Smooth muscle cell (in vitro differentiated cells): ENCODE data around the gene GMCL2. TPM values are rescaled to one million over a fixed set of nuclear protein-coding genes. Genes with fewer than 3 reads are reported as not detected.

Experiments
- DNase-seq: peaks from one replicate; lab custom pipeline; 2025; ENCODE audit not compliant: unreplicated experiment; lab: John Stamatoyannopoulos, UW
- H2AFZ ChIP-seq: fragments of 200-600 bp; sonication (generic); 2 replicates; pipeline ENCODE4 v1.6.0; 2016; ENCODE audit warnings: antibody characterized with exemption, low read depth, mild to moderate bottlenecking
- H3F3A ChIP-seq: fragments of 200-600 bp; sonication (generic); 2 replicates; pipeline ENCODE4 v1.6.0; 2017; ENCODE audit warnings: antibody characterized with exemption, low read depth
- H3K27ac ChIP-seq: fragments of 200-600 bp; sonication (generic); 2 replicates; pipeline ENCODE4 v1.5.1; 2016; ENCODE audit warnings: low read depth, mild to moderate bottlenecking
- H3K27me3 ChIP-seq: fragments of 200-600 bp; sonication (generic); 2 replicates; pipeline ENCODE4 v1.6.1; 2016; ENCODE audit warnings: low read depth, mild to moderate bottlenecking
- H3K36me3 ChIP-seq: fragments of 200-600 bp; sonication (generic); 2 replicates; pipeline ENCODE4 v1.5.1; 2016; ENCODE audit warnings: low read depth
- H3K4me1 ChIP-seq: fragments of 200-600 bp; sonication (generic); 2 replicates; pipeline ENCODE4 v1.5.1; 2016; ENCODE audit warnings: low read depth
- H3K4me2 ChIP-seq: fragments of 200-600 bp; sonication (generic); 2 replicates; pipeline ENCODE4 v1.6.0; 2016; ENCODE audit warnings: mild to moderate bottlenecking
- H3K4me3 ChIP-seq: fragments of 200-600 bp; sonication (generic); 2 replicates; pipeline ENCODE4 v1.5.1; 2016; ENCODE audit warnings: mild to moderate bottlenecking
- H3K79me2 ChIP-seq: fragments of 200-600 bp; sonication (generic); 2 replicates; pipeline ENCODE4 v1.6.0; 2016; ENCODE audit warnings: low read depth, mild to moderate bottlenecking
- H3K9ac ChIP-seq: fragments of 200-600 bp; sonication (generic); 2 replicates; pipeline ENCODE4 v1.6.0; 2016; ENCODE audit warnings: low read depth
- H3K9me3 ChIP-seq: fragments of 200-600 bp; sonication (generic); replicated peaks from 2 replicates; pipeline ENCODE4 v1.5.1; 2016; ENCODE audit warnings: low read depth
- H4K20me1 ChIP-seq: fragments of 200-600 bp; sonication (generic); 2 replicates; pipeline ENCODE4 v1.6.0; 2016; ENCODE audit warnings: low read depth
- CTCF ChIP-seq: fragments of 200-600 bp; sonication (generic); IDR thresholded peaks from 2 replicates; pipeline ENCODE4 v1.5.1; 2017; ENCODE audit warnings: borderline replicate concordance, mild to moderate bottlenecking, antibody characterized with exemption; ENCODE audit not compliant: insufficient read depth, poor library complexity, severe bottlenecking
- WGBS: methylation state at CpG from one replicate; pipeline ENCODE4 v1.1.7; 2016; ENCODE audit warnings: low lambda C conversion rate; 5-methylcytosine and 5-hydroxymethylcytosine counted together
- polyA plus RNA-seq: library from polyadenylated mRNA; unstranded; fragments of >200 nt; fragmentation: Nextera tagmentation; extraction: Ambion mirVana; gene quantifications from 2 replicates; pipeline ENCODE4 v1.2.1, GENCODE V29; 2016
- total RNA-seq: library from RNA; depleted of rRNA; stranded (reverse); fragments of >200 nt; gene quantifications from 2 replicates; pipeline ENCODE4 v1.2.3, GENCODE V29; 2014

Gene GMCL2
- total and polyA plus RNA-seq, 2 experiments from 2014 or later, result 0.22 TPM; not detected in 1

- H3F3A ChIP-seq, result peaks cover 49% of the 10 kb centered on the region
- H3K4me3 ChIP-seq, result no peak overlapping the region
- no peak overlapping the region for H3K4me2 ChIP-seq
- no peak for TF ChIP-seq CTCF
- no peak for DNase-seq
- peaks cover 86% of the 10 kb centered on the region for H4K20me1 ChIP-seq
- H3K27ac ChIP-seq, result peak overlapping the region; percentile 15
- H3K36me3 ChIP-seq, result peaks cover 3% of the 10 kb centered on the region
- H3K9me3 ChIP-seq, result no peaks in the 10 kb centered on the region
- H3K79me2 ChIP-seq, result peaks cover 51% of the 10 kb centered on the region
- no peak overlapping the region for H3K9ac ChIP-seq
- no peak overlapping the region for H2AFZ ChIP-seq
- no peaks in the 10 kb centered on the region for H3K27me3 ChIP-seq
- peaks cover 11% of the 10 kb centered on the region for H3K4me1 ChIP-seq
- WGBS, result 89% methylated on average over 5 of the region's 5 CpGs
These were observed 21.5 kb upstream of the GMCL2 start for GRCh38 chr5:178208540-178209227.

GRCh38 chr5:178207917-178208280 lies 20.7 kb upstream of the GMCL2 start:
- H3F3A ChIP-seq, result peaks cover 49% of the 10 kb centered on the region
- peaks cover 3% of the 10 kb centered on the region for H3K36me3 ChIP-seq
- peaks cover 51% of the 10 kb centered on the region for H3K79me2 ChIP-seq
- no peaks in the 10 kb centered on the region for H3K9me3 ChIP-seq
- no peak overlapping the region for H3K9ac ChIP-seq
- H3K4me2 ChIP-seq, result no peak overlapping the region
- DNase-seq, result no peak
- no peaks in the 10 kb centered on the region for H3K27me3 ChIP-seq
- no peak overlapping the region for H3K27ac ChIP-seq
- no peak for TF ChIP-seq CTCF
- no peak overlapping the region for H2AFZ ChIP-seq
- H3K4me1 ChIP-seq, result peaks cover 11% of the 10 kb centered on the region
- H3K4me3 ChIP-seq, result no peak overlapping the region
- WGBS, result 94% methylated on average over 1 of the region's 1 CpG
- peaks cover 78% of the 10 kb centered on the region for H4K20me1 ChIP-seq

GRCh38 chr5:178207183-178207916 lies 20.2 kb upstream of the GMCL2 start:
- Histone ChIP-seq H3K27ac (peak overlapping the region; percentile 82), H3K4me2 (peak overlapping the region; percentile 95), H3K9me3 (no peaks in the 10 kb centered on the region), H3K27me3 (no peaks in the 10 kb centered on the region), H2AFZ (no peak overlapping the region), H3K79me2 (peaks cover 51% of the 10 kb centered on the region), H3K36me3 (peaks cover 3% of the 10 kb centered on the region), H3K9ac (no peak overlapping the region), H4K20me1 (peaks cover 72% of the 10 kb centered on the region), H3F3A (peaks cover 49% of the 10 kb centered on the region), H3K4me1 (peaks cover 11% of the 10 kb centered on the region), H3K4me3 (peak overlapping the region; percentile 99)
- no peak for DNase-seq
- 92% methylated on average over 5 of the region's 5 CpGs for WGBS
- TF ChIP-seq CTCF, result no peak
